Kidney (tissue), 14 donors: ENCODE measurements around the gene ZNF76. TPM values are rescaled to one million over a fixed set of nuclear protein-coding genes. Genes with fewer than 3 reads are reported as not detected.

Experiments used
- DNase-seq, 5 donors: peaks; one replicate each; pipeline ENCODE4 v3.0.0-alpha.2; 2013 to 2020
- FAIRE-seq: peaks from 2 replicates; lab custom pipeline; 2012; peaks lifted over from hg19 to GRCh38; lab: Jason Lieb, UNC
- H3K27ac ChIP-seq, 2 donors: one replicate each; pipeline ENCODE4 v1.7.0; 2013; ENCODE audit warnings: low read depth in 2 of 2, low read length in 2 of 2, inconsistent platforms in 1 of 2
- H3K27me3 ChIP-seq: one replicate; pipeline ENCODE4 v1.7.1; 2013; ENCODE audit warnings: low read length, inconsistent platforms; ENCODE audit not compliant: control insufficient read depth, insufficient read depth
- H3K36me3 ChIP-seq, 3 donors: one replicate each; pipeline versions ENCODE4 v1.7.0 to v1.7.1; 2013; ENCODE audit warnings: low read length in 3 of 3, control low read depth in 1 of 3, inconsistent platforms in 1 of 3; ENCODE audit not compliant: insufficient read depth in 3 of 3, control insufficient read depth in 2 of 3
- H3K4me1 ChIP-seq, 3 donors: one replicate each; pipeline versions ENCODE4 v1.7.0 to v1.7.1; 2013; ENCODE audit warnings: low read length in 3 of 3, inconsistent platforms in 1 of 3, low read depth in 1 of 3; ENCODE audit not compliant: control insufficient read depth in 2 of 3, insufficient read depth in 2 of 3
- H3K4me3 ChIP-seq, 3 donors: one replicate each; pipeline versions ENCODE4 v1.7.0 to v1.8.1; 2013; ENCODE audit warnings: low read length in 3 of 3, control low read depth in 1 of 3, inconsistent platforms in 1 of 3
- H3K9ac ChIP-seq, 3 donors: one replicate each; pipeline versions ENCODE4 v1.7.0 to v1.7.1; 2013; ENCODE audit warnings: low read length in 3 of 3, control low read depth in 1 of 3, inconsistent platforms in 1 of 3
- H3K9me3 ChIP-seq, 3 donors: one replicate each; pipeline versions ENCODE4 v1.7.0 to v1.7.1; 2013; ENCODE audit warnings: low read length in 3 of 3, control low read depth in 1 of 3, inconsistent platforms in 1 of 3; ENCODE audit not compliant: control insufficient read depth in 2 of 3, insufficient read depth in 1 of 3
- intact Hi-C: fragments of 100-400 bp; cut with DNase I; formaldehyde crosslinking; loops from one replicate; pipeline ENCODE4 v1.11.1; 2022
- polyA plus RNA-seq: library from polyadenylated mRNA; stranded (reverse); fragments of 350-450 nt; fragmentation: Illumina TruSeq; extraction: RNeasy Lipid Tissue Mini Kit (QIAGEN cat#74804); gene quantifications from one replicate; pipeline ENCODE4 v1.2.3, GENCODE V29; 2014; ENCODE audit warnings: low read depth, low replicate concordance; ENCODE audit not compliant: insufficient read depth
- total RNA-seq: library from RNA; stranded (reverse); fragmentation: NEBNext Ultra II Directional; extraction: Animal tissue kit (Norgen Biotek cat#: 25700); gene quantifications from one replicate; pipeline ENCODE4 v1.2.1, GENCODE V29; 2021
- TF ChIP-seq, protein P1 (sequence below): IDR thresholded peaks from 3 replicates; pipeline ENCODE4 v1.5.1; 2012; ENCODE audit warnings: mild to moderate bottlenecking, moderate library complexity, borderline replicate concordance; ENCODE audit not compliant: insufficient read depth; ENCODE audit errors: extremely low read depth
- donor health status: control.
- donor health status: control.
- donor health status: control.
- donor health status: control.
- donor health status: control.
- donor health status: DM: yes; HTN: yes; CAD: no.
- donor health status: Normal renal cell carcinoma (clear cell type).

ZNF76 gene
- total and polyA plus RNA-seq, 2 donors from 2014 or later: 29.1 to 49.2 TPM

DNA sequence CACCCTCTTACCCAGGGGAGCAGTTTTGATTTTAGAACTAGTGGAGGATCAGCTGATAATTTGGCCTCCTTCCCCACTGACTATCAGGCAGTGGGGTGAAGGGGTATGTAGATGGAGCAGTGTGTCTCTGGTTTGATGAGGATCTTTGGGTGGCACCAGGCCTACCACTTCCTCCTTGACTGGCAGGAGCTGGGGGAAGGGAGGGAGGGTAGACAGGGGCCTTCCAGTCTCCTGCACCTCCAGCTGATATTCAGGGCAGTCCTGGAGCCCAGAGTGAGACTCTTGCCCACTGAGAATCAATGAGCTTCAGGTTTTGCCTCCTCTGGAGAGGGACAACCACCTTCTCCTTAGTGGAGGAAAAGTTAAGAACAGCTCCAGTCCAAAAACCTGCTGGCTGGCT is 41.3 kb downstream of the ZNF76 start:
- TF ChIP-seq, protein P1, sequence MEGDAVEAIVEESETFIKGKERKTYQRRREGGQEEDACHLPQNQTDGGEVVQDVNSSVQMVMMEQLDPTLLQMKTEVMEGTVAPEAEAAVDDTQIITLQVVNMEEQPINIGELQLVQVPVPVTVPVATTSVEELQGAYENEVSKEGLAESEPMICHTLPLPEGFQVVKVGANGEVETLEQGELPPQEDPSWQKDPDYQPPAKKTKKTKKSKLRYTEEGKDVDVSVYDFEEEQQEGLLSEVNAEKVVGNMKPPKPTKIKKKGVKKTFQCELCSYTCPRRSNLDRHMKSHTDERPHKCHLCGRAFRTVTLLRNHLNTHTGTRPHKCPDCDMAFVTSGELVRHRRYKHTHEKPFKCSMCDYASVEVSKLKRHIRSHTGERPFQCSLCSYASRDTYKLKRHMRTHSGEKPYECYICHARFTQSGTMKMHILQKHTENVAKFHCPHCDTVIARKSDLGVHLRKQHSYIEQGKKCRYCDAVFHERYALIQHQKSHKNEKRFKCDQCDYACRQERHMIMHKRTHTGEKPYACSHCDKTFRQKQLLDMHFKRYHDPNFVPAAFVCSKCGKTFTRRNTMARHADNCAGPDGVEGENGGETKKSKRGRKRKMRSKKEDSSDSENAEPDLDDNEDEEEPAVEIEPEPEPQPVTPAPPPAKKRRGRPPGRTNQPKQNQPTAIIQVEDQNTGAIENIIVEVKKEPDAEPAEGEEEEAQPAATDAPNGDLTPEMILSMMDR: no peak
- H3K4me3 ChIP-seq: no peak overlapping the region
- no peaks in the 10 kb centered on the region for H3K27me3 ChIP-seq
- no peaks in the 10 kb centered on the region for H3K36me3 ChIP-seq
- H3K9me3 ChIP-seq: no peaks in the 10 kb centered on the region
- peaks cover 0 to 10% (median 0%) of the 10 kb centered on the region in 3 donors for H3K4me1 ChIP-seq
- H3K27ac ChIP-seq: no peak overlapping the region
- DNase-seq (no peak), FAIRE-seq (no peak)
- H3K9ac ChIP-seq: no peak overlapping the region
- intact Hi-C loops: no loop called here

DNA sequence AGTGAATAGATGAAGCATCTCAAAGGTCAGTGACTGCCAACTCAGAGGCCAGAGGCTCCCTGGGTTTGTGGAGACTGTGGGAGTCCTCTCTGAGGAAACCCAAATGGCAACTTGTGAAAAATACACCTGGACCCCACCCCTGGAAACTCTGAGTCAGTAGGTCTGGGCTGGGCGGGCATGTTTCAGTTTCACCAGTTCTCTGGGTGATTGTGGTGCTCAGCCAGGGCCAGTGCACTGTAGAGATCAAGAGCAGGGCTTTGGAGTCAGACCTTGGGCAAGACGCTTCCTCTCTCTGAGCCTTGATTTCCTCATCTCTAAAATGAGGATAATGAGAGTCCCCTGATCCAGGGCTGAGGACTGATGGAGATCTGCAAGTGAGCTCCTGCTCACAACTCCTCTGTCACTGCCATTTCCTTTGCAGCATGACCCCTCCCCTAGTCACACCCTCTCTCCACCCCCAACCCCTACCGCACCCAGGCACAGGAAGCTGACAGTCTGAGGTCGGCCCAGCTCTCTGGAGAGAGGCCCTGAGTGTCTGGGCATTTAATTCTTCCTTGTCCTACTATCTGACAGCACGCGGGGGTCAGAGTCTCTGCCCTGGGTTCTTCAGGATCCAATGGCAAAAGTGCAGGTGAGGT is 43.2 kb downstream of the ZNF76 start:
- DNase-seq: peak in 1 of 5 donors; percentile 33
- TF ChIP-seq, protein P1: no peak
- no peak for FAIRE-seq
- Histone ChIP-seq H3K9me3 (no peaks in the 10 kb centered on the region), H3K27ac (peak overlapping the region in 1 of 2 donors; percentile 4), H3K4me3 (no peak overlapping the region), H3K27me3 (no peaks in the 10 kb centered on the region), H3K9ac (no peak overlapping the region), H3K4me1 (peaks cover 0 to 4% (median 0%) of the 10 kb centered on the region in 3 donors), H3K36me3 (no peaks in the 10 kb centered on the region)
- intact Hi-C loops: no loop called here

DNA sequence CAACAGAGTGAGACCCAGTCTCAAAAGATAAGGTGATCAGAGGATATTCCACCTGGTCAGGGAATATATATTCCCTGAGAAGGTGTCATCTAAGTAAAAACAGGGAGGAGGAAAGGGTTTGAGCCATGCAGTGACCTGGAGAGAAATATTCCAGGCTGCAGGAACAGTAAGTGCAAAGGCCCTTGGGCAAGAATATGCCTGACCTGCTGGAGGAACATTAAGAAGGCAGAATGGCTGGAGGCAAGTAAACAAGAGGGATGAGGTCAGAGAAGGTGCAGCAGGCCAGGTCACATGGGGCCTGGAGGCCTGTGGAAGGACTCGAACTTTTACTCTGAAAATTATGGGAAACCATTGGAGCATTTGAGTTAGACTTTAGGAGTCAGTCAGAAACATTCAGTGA is 44.8 kb downstream of the ZNF76 start:
- TF ChIP-seq, protein P1: no peak
- no peak overlapping the region for H3K9ac ChIP-seq
- H3K27me3 ChIP-seq: no peaks in the 10 kb centered on the region
- H3K27ac ChIP-seq: no peak overlapping the region
- no peaks in the 10 kb centered on the region for H3K9me3 ChIP-seq
- H3K36me3 ChIP-seq: no peaks in the 10 kb centered on the region
- H3K4me1 ChIP-seq: no peaks in the 10 kb centered on the region
- no peak for FAIRE-seq
- intact Hi-C loops: no loop called here
- H3K4me3 ChIP-seq: no peak overlapping the region
- no peak for DNase-seq
